GM13977 (cell line): ENCODE results near the gene CACNA1C.

ENCODE experiments used
- DNase-seq: peaks from one replicate; pipeline ENCODE4 v3.0.0; 2012; ENCODE audit warnings: low spot score
- CTCF ChIP-seq: IDR thresholded peaks from 2 replicates; pipeline ENCODE4 v1.5.1; 2012; ENCODE audit warnings: mild to moderate bottlenecking, control low read depth; ENCODE audit not compliant: insufficient read depth; ENCODE audit errors: extremely low read depth, missing control alignments
- in situ Hi-C: fragments of 300-500 bp; cut with MboI; formaldehyde crosslinking; loops from one replicate; pipeline ENCODE4 v1.12.0; 2022; ENCODE audit warnings: low sequenced_read_pairs, low pct_unique_long_range_greater_than_20kb, mixed read lengths, inconsistent platforms; ENCODE audit not compliant: unreplicated experiment

The CACNA1C gene

GRCh38 chr12:2044165-2044564 lies 8.6 kb upstream of the CACNA1C start:
- TF ChIP-seq CTCF = no peak
- DNase-seq = no peak
- in situ Hi-C loops = no loop called here

GRCh38 chr12:2046957-2047356 lies 5.8 kb upstream of the CACNA1C start:
- no peak for DNase-seq
- in situ Hi-C loops = no loop called here
- TF ChIP-seq CTCF = no peak

DNA sequence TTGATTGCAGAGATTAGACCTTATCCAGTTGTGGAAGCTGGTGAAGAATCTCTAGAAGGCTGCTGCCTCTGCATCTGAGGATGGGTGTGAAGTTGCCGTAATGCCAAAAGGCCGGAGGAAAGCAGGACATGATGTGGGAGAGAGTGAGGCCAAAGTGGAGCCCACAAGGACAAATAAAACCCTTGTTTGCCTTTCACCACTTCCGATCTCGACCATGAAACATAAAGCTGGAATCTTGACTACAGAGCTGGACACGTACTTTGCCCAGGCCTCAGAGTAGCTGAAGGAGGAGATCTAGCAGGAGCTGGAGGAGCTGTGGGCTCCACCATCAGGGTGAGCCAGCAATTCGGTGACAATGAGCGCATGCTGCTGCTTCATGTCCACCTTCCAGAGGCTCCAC lies 5.0 kb upstream of the CACNA1C start:
- in situ Hi-C loops = no loop called here
- no peak for TF ChIP-seq CTCF
- no peak for DNase-seq

DNA sequence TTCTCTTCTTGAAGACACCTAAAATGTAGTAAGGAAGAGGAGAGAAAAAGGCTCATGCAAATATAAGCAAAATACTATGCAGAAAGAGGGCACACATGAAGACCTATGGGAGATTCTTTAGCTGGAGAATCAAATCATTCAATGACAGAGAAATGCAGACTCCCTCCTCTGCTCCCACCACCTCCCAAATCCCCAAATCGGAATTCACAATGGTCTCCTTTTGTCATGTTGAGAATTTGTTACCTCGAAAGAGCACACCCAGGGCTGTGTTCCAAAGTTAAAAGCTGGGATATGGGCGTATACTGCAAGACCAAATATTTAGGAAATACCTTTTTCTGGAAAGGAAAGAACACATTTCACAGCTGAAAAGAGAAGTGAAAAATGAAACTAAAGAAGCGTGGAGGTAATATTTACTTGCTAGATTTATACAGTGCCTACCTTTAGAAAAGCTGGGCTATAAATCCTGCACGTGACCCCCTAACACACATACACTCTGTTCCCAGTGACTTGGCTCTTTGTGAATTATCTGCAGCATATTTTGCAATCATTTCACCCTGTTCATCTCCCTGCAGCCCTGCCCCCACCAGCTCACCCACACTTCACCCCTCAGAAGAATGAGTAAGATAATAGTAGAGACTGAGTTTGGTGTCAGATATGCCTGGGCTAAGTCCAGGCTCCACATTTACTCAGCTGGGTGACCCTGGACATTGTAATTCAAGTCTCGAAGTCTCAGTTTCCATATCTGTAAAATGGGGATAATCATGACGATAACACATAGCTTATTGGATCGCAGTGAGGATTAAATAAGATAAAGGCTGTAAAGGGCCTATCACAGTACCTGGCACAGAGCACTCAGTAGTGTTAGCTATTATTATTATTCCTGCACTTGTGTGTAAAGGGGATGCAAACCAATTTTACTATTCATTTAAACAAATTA lies 2.9 kb upstream of the CACNA1C start:
- no peak for DNase-seq
- in situ Hi-C loops = loop anchor here (10.0 kb wide), 1 partner anchor 535 kb away; no protein-coding TSS in a partner anchor
- TF ChIP-seq CTCF = no peak

DNA sequence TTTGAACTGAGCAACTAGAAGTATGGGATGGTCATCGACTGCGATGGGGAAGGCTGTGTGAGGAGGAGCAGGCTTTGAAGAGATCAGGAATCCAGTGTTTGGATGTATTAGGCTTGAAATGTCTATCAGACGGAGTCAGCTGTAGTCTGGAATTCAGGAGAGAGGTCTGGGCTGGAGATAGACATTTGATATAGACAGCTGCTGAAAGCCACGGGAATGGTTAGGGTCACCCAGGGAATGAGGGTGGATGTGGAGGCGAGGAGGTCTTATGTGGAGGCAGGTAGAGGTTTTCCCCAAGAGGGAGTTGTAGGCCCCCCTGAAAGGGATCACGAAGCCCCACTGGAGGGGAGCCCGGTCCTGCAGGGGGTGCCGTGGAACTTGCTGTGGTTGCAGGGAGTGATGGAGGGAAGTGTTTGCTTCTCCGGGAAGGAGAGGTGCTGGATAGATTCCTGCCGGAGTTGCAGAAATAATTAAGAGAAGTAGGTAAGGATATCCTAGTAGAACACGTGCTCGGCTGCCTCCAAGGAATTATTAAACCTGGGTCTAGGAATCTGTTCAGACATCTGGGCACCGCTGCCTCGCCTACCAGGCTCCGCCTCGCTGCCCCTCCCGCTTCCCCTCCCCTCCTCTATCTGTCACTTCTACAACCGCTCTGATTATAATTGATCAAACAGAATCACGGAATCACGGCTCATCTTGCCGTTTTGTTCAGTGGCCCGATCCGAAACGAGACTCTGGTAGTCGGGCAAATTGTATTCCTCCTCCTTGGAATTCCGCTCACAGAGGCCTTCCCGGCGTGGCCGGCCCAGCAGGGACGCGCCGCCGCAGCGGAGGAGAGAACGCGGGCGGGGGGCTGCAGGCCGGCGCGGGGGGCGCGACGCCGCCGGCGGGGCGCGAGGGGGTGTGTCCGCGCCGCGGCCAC lies 826 bp upstream of the CACNA1C start:
- no peak for DNase-seq
- in situ Hi-C loops = loop anchor here (10.0 kb wide), 1 partner anchor 533 kb away; no protein-coding TSS in a partner anchor
- TF ChIP-seq CTCF = no peak

- in situ Hi-C loops = loop anchor here (10.0 kb wide), 1 partner anchor 531 kb away; no protein-coding TSS in a partner anchor
- no peak for DNase-seq
These were observed 904 bp downstream of the CACNA1C start for GRCh38 chr12:2053691-2054090.

More at GRCh38 chr12:2053691-2054090, 904 bp downstream of the CACNA1C start:
- TF ChIP-seq CTCF = no peak
